HEK293T (cell line): ENCODE results near the gene MAGEF1.

Source experiments
- CTCF ChIA-PET: fragments of 350-600 bp; formaldehyde crosslinking; extraction: SDS; loops from one replicate; lab custom pipeline; 2021; ENCODE audit warnings: antibody characterized with exemption, inconsistent platforms; lab: Yijun Ruan, JAX
- POLR2A ChIA-PET: fragments of 350-600 bp; formaldehyde crosslinking; extraction: SDS; loops from one replicate; lab custom pipeline; 2020; ENCODE audit warnings: antibody characterized with exemption, inconsistent platforms; lab: Yijun Ruan, JAX
- DNase-seq: peaks from one replicate; pipeline ENCODE4 v3.0.0; 2012; ENCODE audit warnings: mixed read lengths; ENCODE audit errors: extremely low spot score
- ARNT ChIP-seq: fragments of 450-650 bp; IDR thresholded peaks from 2 replicates; pipeline ENCODE4 v1.6.1; 2017; ENCODE audit warnings: mild to moderate bottlenecking
- BHLHE40 ChIP-seq: fragments of 450-650 bp; IDR thresholded peaks from 2 replicates; pipeline ENCODE4 v1.6.1; 2016; ENCODE audit warnings: mild to moderate bottlenecking, moderate library complexity, borderline replicate concordance
- CTBP1 ChIP-seq: fragments of 450-650 bp; IDR thresholded peaks from 2 replicates; pipeline ENCODE4 v1.6.1; 2016; ENCODE audit warnings: borderline replicate concordance
- ELF4 ChIP-seq: fragments of 450-650 bp; IDR thresholded peaks from 2 replicates; pipeline ENCODE4 v1.6.1; 2017; ENCODE audit warnings: antibody characterized with exemption
- FOXA1 ChIP-seq: fragments of 450-650 bp; IDR thresholded peaks from 2 replicates; pipeline ENCODE4 v1.6.1; 2016; ENCODE audit warnings: mild to moderate bottlenecking
- FOXK2 ChIP-seq: fragments of 450-650 bp; IDR thresholded peaks from 2 replicates; pipeline ENCODE4 v1.6.1; 2016; ENCODE audit warnings: mild to moderate bottlenecking
- FOXM1 ChIP-seq: fragments of 450-650 bp; IDR thresholded peaks from 2 replicates; pipeline ENCODE4 v1.6.1; 2017; ENCODE audit warnings: mild to moderate bottlenecking, borderline replicate concordance
- HDGF ChIP-seq: fragments of 450-650 bp; IDR thresholded peaks from 2 replicates; pipeline ENCODE4 v1.6.1; 2017; ENCODE audit warnings: antibody characterized with exemption, borderline replicate concordance
- L3MBTL2 ChIP-seq: fragments of 450-650 bp; conservative IDR thresholded peaks from 2 replicates; pipeline ENCODE4 v1.6.1; 2016; ENCODE audit warnings: mild to moderate bottlenecking
- LEF1 ChIP-seq: fragments of 450-650 bp; IDR thresholded peaks from 2 replicates; pipeline ENCODE4 v1.6.1; 2017; ENCODE audit warnings: mild to moderate bottlenecking, borderline replicate concordance
- NFRKB ChIP-seq: fragments of 450-650 bp; IDR thresholded peaks from 2 replicates; pipeline ENCODE4 v1.6.1; 2016; ENCODE audit warnings: mild to moderate bottlenecking, moderate library complexity
- PKNOX1 ChIP-seq: fragments of 450-650 bp; IDR thresholded peaks from 2 replicates; pipeline ENCODE4 v1.6.1; 2016
- SP1 ChIP-seq: fragments of 450-650 bp; IDR thresholded peaks from 2 replicates; pipeline ENCODE4 v1.6.1; 2017
- SUZ12 ChIP-seq: fragments of 450-650 bp; IDR thresholded peaks from 2 replicates; pipeline ENCODE4 v1.6.1; 2016; ENCODE audit warnings: mild to moderate bottlenecking
- TARDBP ChIP-seq: fragments of 450-650 bp; IDR thresholded peaks from 2 replicates; pipeline ENCODE4 v1.6.1; 2016
- ZNF384 ChIP-seq: fragments of 450-650 bp; IDR thresholded peaks from 2 replicates; pipeline ENCODE4 v1.6.1; 2016

MAGEF1 gene

GRCh38 chr3:184691397-184692231 lies 20.2 kb downstream of the MAGEF1 start:
- TF ChIP-seq TARDBP (no peak), SUZ12 (no peak), CTBP1 (no peak), L3MBTL2 (no peak), HDGF (no peak), ZNF384 (no peak), FOXA1 (no peak), BHLHE40 (no peak), FOXM1 (no peak), ARNT (no peak), SP1 (no peak), NFRKB (no peak), FOXK2 (no peak)
- ChIA-PET POLR2A (no interaction called here), CTCF (no interaction called here)
- no peak for DNase-seq

- no peak for DNase-seq
- no peak for TF ChIP-seq BHLHE40
- no peak for TF ChIP-seq SUZ12
- no peak for TF ChIP-seq FOXK2
- TF ChIP-seq ARNT, result no peak
- TF ChIP-seq FOXA1, result no peak
- no peak for TF ChIP-seq L3MBTL2
- TF ChIP-seq CTBP1, result no peak
- TF ChIP-seq TARDBP, result no peak
- TF ChIP-seq FOXM1, result no peak
- no peak for TF ChIP-seq ZNF384
- no peak for TF ChIP-seq NFRKB
- TF ChIP-seq SP1, result no peak
- POLR2A ChIA-PET, result interaction anchor here (1.6 kb wide), 1 partner anchor 21 kb away, joined by 4 read pairs; no protein-coding TSS in a partner anchor
- CTCF ChIA-PET, result no interaction called here
These were observed 21.5 kb downstream of the MAGEF1 start for GRCh38 chr3:184690192-184690883.

GRCh38 chr3:184688882-184689271 lies 23.0 kb downstream of the MAGEF1 start:
- POLR2A ChIA-PET, result interaction anchor here (1.6 kb wide), 1 partner anchor 22 kb away, joined by 4 read pairs; no protein-coding TSS in a partner anchor
- TF ChIP-seq L3MBTL2 (no peak), FOXA1 (no peak), FOXK2 (no peak), TARDBP (no peak), ZNF384 (no peak), NFRKB (no peak), LEF1 (no peak), ARNT (no peak), ELF4 (no peak), BHLHE40 (no peak)
- CTCF ChIA-PET, result no interaction called here
- DNase-seq, result no peak

- TF ChIP-seq NFRKB (no peak), BHLHE40 (no peak), L3MBTL2 (no peak), TARDBP (no peak), FOXM1 (no peak), FOXA1 (no peak)
- no peak for DNase-seq
- ChIA-PET POLR2A (no interaction called here), CTCF (no interaction called here)
These were observed 23.5 kb downstream of the MAGEF1 start for GRCh38 chr3:184688251-184688881.

- DNase-seq, result peak; percentile 36
- TF ChIP-seq TARDBP (no peak), PKNOX1 (no peak), SP1 (no peak), SUZ12 (no peak), BHLHE40 (no peak), FOXK2 (no peak), ARNT (no peak), ELF4 (no peak), LEF1 (no peak), L3MBTL2 (no peak), ZNF384 (no peak), FOXM1 (no peak), CTBP1 (no peak), HDGF (no peak), FOXA1 (no peak)
- ChIA-PET CTCF (no interaction called here), POLR2A (no interaction called here)
These were observed 24.4 kb downstream of the MAGEF1 start for GRCh38 chr3:184687363-184688015.

- TF ChIP-seq ELF4 (no peak), SUZ12 (no peak), HDGF (no peak)
- ChIA-PET CTCF (no interaction called here), POLR2A (no interaction called here)
- no peak for DNase-seq
These were observed 26.2 kb downstream of the MAGEF1 start for GRCh38 chr3:184685646-184686045.
